H1 (cell line): ENCODE results near the gene SCNN1B.

Source experiments
- CBX8 ChIP-seq: fragments of 300-800, 300-1000 bp; sonication (generic); IDR thresholded peaks from 2 replicates; pipeline ENCODE4 v1.7.1; 2016; ENCODE audit warnings: low read depth, low read length, borderline replicate concordance
- CEBPB ChIP-seq: IDR thresholded peaks from 2 replicates; pipeline ENCODE4 v1.6.1; 2012; ENCODE audit warnings: low read depth, low read length
- JUN ChIP-seq: IDR thresholded peaks from 2 replicates; pipeline ENCODE4 v1.6.1; 2011; ENCODE audit warnings: low read depth, mild to moderate bottlenecking, improper control_type of control experiment, low read length
- JUND ChIP-seq: IDR thresholded peaks from 2 replicates; pipeline ENCODE4 v1.6.1; 2011; ENCODE audit warnings: mild to moderate bottlenecking, improper control_type of control experiment, low read length
- MAFK ChIP-seq: IDR thresholded peaks from 2 replicates; pipeline ENCODE4 v1.6.1; 2012; ENCODE audit warnings: low read depth, mild to moderate bottlenecking, improper control_type of control experiment, low read length
- POLR2A ChIP-seq, 2 experiments: IDR thresholded peaks; 1 replicate in 1 of 2; 2 replicates in 1 of 2; pipeline ENCODE4 v1.6.1; 2011; ENCODE audit warnings: low read depth in 2 of 2, low read length in 2 of 2, mild to moderate bottlenecking in 2 of 2; ENCODE audit errors: control extremely low read depth in 1 of 2
- POLR2AphosphoS5 ChIP-seq: IDR thresholded peaks from 2 replicates; pipeline ENCODE4 v1.6.1; 2011; ENCODE audit warnings: low read depth, low read length
- SIN3A ChIP-seq, 2 experiments: IDR thresholded peaks in 1 of 2; conservative IDR thresholded peaks in 1 of 2; 2 replicates each; pipeline ENCODE4 v1.6.1; 2011 to 2012; ENCODE audit warnings: low read length in 2 of 2, improper control_type of control experiment in 1 of 2, low read depth in 1 of 2, mild to moderate bottlenecking in 1 of 2
- TBP ChIP-seq: IDR thresholded peaks from 2 replicates; pipeline ENCODE4 v1.6.1; 2011; ENCODE audit warnings: low read depth, low read length, improper control_type of control experiment
- TF ChIP-seq, protein P1 (sequence below), 3 experiments: IDR thresholded peaks; 1 replicate in 2 of 3; 2 replicates in 1 of 3; pipeline versions ENCODE4 v1.5.1 to v1.6.1; 2011; ENCODE audit warnings: low read length in 3 of 3, mild to moderate bottlenecking in 3 of 3, inconsistent platforms in 2 of 3, low read depth in 1 of 3, moderate library complexity in 1 of 3; ENCODE audit not compliant: insufficient read depth in 1 of 3; ENCODE audit errors: control extremely low read depth in 1 of 3
- TF ChIP-seq, protein P2 (sequence below): IDR thresholded peaks from 2 replicates; pipeline ENCODE4 v1.6.1; 2011; ENCODE audit warnings: low read length, improper control_type of control experiment
- TF ChIP-seq, protein P3 (sequence below): IDR thresholded peaks from 2 replicates; pipeline ENCODE4 v1.6.1; 2012; ENCODE audit warnings: inconsistent platforms

DNA sequence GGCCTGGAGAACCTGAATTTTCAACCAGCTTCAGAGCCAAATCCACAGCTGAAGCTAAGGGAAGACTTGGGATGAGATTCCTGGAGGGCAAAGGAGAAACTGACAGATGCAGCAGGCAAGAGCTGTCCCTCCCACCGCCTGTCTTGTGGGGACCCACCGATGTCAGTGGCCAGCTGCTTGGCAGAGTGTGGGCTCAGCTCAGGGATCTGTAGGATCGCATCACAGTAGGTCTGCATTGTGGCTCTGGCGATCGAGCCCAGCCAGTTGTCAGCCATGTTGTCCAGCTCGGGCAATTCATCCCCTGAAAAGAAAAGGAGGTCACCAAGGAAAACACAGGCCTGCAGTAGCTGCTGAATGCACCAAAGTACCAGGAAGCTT, 90.1 kb downstream of the SCNN1B start:
- TF ChIP-seq POLR2AphosphoS5 (no peak), MAFK (no peak), POLR2A (IDR thresholded peaks at IDR 0.05; ENCODE audit: control extremely low read depth in 1 of 2, low read depth in 2 of 2, low read length in 2 of 2) (no peak), CEBPB (no peak), JUND (no peak), SIN3A (conservative IDR thresholded peaks at IDR 0.05 in 1 of 2, IDR thresholded peaks at IDR 0.05 in 1 of 2; ENCODE audit: low read depth in 1 of 2, low read length in 2 of 2) (no peak), CBX8 (no peak), JUN (no peak), TBP (no peak)
- TF ChIP-seq, protein P1, sequence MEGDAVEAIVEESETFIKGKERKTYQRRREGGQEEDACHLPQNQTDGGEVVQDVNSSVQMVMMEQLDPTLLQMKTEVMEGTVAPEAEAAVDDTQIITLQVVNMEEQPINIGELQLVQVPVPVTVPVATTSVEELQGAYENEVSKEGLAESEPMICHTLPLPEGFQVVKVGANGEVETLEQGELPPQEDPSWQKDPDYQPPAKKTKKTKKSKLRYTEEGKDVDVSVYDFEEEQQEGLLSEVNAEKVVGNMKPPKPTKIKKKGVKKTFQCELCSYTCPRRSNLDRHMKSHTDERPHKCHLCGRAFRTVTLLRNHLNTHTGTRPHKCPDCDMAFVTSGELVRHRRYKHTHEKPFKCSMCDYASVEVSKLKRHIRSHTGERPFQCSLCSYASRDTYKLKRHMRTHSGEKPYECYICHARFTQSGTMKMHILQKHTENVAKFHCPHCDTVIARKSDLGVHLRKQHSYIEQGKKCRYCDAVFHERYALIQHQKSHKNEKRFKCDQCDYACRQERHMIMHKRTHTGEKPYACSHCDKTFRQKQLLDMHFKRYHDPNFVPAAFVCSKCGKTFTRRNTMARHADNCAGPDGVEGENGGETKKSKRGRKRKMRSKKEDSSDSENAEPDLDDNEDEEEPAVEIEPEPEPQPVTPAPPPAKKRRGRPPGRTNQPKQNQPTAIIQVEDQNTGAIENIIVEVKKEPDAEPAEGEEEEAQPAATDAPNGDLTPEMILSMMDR (IDR thresholded peaks at IDR 0.05; ENCODE audit: control extremely low read depth in 1 of 3, insufficient read depth in 1 of 3, low read depth in 1 of 3, low read length in 3 of 3), result no peak
- TF ChIP-seq, protein P2, sequence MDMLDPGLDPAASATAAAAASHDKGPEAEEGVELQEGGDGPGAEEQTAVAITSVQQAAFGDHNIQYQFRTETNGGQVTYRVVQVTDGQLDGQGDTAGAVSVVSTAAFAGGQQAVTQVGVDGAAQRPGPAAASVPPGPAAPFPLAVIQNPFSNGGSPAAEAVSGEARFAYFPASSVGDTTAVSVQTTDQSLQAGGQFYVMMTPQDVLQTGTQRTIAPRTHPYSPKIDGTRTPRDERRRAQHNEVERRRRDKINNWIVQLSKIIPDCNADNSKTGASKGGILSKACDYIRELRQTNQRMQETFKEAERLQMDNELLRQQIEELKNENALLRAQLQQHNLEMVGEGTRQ, result no peak
- TF ChIP-seq, protein P3, sequence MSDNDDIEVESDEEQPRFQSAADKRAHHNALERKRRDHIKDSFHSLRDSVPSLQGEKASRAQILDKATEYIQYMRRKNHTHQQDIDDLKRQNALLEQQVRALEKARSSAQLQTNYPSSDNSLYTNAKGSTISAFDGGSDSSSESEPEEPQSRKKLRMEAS, result no peak
